ENCODE measurements around the gene RPH3AL. TPM values are rescaled to one million over a fixed set of nuclear protein-coding genes. Genes with fewer than 3 reads are reported as not detected.

Gene RPH3AL
- total RNA-seq, 6 experiments from 2014 or later = 17.6 to 74.0 (median 25.7) TPM

DNA sequence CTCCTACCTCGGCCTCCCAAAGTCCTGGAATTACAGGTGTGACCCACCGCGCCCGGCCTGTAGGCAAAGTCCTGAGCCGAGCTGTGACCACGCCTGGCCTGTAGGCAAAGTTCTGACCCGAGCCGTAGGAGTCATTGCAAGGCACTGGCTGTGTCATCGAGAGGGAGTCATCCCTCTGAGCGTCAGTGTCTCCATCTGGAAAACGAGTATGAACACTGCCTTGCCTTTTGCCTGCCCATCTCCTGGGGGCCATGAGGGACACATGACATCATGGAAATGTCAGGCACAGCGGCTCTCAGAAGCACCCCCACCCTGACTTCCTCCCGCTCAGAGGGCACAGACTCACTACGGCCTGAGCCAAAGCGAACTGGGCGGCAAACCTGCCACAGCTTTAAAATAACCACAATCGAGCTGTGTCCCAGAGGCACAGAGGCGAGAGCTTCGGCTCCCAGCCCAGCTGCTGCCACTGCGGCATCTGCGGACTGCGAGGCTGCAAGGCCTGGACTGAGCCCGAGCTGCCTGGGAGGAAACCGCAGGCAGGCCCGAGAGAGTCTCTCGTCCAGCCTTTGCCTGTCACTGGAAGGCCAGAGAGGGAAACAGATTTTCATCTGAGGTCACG, 50.8 kb downstream of the RPH3AL start:
- H3K4me3 ChIP-seq = no peak overlapping the region

DNA sequence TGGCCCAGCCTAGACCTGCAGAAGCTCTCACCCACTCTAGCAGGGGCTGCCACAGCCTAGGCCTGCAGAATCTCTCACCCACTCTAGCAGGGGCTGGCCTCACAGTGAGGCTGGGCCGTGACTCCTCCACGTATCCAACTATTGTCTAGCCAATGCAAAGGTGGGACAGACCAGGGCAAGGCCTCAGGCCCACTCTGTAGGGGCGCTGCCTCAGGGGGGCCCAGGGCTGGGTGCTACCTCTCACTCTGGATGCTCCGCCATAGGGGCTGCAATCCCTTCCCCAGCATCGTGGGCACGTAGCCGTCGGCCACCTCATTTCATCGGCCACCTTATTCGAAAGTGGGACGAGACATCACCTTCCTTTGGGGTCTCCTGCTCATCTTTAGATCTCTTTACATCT, 51.7 kb downstream of the RPH3AL start:
- TF ChIP-seq POLR2A (IDR thresholded peaks at IDR 0.05) = no peak
- TF ChIP-seq, protein P1, sequence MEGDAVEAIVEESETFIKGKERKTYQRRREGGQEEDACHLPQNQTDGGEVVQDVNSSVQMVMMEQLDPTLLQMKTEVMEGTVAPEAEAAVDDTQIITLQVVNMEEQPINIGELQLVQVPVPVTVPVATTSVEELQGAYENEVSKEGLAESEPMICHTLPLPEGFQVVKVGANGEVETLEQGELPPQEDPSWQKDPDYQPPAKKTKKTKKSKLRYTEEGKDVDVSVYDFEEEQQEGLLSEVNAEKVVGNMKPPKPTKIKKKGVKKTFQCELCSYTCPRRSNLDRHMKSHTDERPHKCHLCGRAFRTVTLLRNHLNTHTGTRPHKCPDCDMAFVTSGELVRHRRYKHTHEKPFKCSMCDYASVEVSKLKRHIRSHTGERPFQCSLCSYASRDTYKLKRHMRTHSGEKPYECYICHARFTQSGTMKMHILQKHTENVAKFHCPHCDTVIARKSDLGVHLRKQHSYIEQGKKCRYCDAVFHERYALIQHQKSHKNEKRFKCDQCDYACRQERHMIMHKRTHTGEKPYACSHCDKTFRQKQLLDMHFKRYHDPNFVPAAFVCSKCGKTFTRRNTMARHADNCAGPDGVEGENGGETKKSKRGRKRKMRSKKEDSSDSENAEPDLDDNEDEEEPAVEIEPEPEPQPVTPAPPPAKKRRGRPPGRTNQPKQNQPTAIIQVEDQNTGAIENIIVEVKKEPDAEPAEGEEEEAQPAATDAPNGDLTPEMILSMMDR (IDR thresholded peaks at IDR 0.05) = no peak
- DNase-seq = peak in 1 of 3 donors; percentile 14

More for the DNA sequence above, 50.8 kb downstream of the RPH3AL start:
- WGBS (ENCODE audit: insufficient coverage, low coverage, low lambda C conversion rate, missing lambda C conversion rate) = no CpG with 5 or more reads among the region's 27 CpGs
- intact Hi-C loops (cut with DNase I) = no loop called here
- Histone ChIP-seq H3K27me3 (no peaks in the 10 kb centered on the region), H3K9me3 (no peaks in the 10 kb centered on the region), H3K27ac (no peak overlapping the region), H3K4me1 (no peaks in the 10 kb centered on the region), H3K36me3 (peaks cover 0 to 13% (median 5%) of the 10 kb centered on the region in 4 donors)
- TF ChIP-seq, protein P1 (IDR thresholded peaks at IDR 0.05) = no peak
- TF ChIP-seq POLR2A (IDR thresholded peaks at IDR 0.05) = no peak
- ATAC-seq = no peak
- DNase-seq = peak in 2 of 3 donors; percentile 7 to 36

DNA sequence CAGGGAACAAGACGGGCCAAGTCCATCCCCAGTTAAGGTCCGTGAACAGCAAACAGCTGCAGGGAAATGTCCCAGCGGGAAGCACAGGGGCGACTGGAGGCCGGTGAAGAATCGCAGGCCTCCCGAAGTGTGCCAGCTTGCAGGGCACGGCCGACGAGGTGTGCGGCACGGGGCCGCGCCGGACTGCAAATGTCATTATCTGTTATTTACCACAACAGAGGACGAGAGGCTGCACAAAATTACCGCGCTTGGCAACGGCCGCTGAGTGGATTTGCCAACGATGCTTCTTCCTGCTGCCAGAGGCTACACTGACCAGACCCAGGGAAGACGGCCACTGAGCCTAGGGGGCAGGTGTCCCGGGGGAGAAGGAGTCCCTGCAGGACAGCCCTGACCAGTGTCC, 53.1 kb downstream of the RPH3AL start:
- peak in 1 of 4 donors; percentile 11 for ATAC-seq
- H3K27ac ChIP-seq = no peak overlapping the region
- TF ChIP-seq, protein P1 (IDR thresholded peaks at IDR 0.05) = no peak
- TF ChIP-seq POLR2A (IDR thresholded peaks at IDR 0.05) = no peak
- H3K4me3 ChIP-seq = no peak overlapping the region
- WGBS (ENCODE audit: insufficient coverage, low coverage, low lambda C conversion rate, missing lambda C conversion rate) = 73% methylated on average over 10 of the region's 23 CpGs
- H3K9me3 ChIP-seq = no peaks in the 10 kb centered on the region
- peaks cover 0 to 13% (median 5%) of the 10 kb centered on the region in 4 donors for H3K36me3 ChIP-seq
- intact Hi-C loops (cut with DNase I) = no loop called here
- H3K4me1 ChIP-seq = no peaks in the 10 kb centered on the region
- H3K27me3 ChIP-seq = no peaks in the 10 kb centered on the region
- peak in 2 of 3 donors; percentile 12 to 39 for DNase-seq

More for the DNA sequence above, 51.7 kb downstream of the RPH3AL start:
- no peak overlapping the region for H3K27ac ChIP-seq
- WGBS (ENCODE audit: insufficient coverage, low coverage, low lambda C conversion rate, missing lambda C conversion rate) = 93% methylated on average over 2 of the region's 11 CpGs
- no peaks in the 10 kb centered on the region for H3K4me1 ChIP-seq
- no peak for ATAC-seq
- H3K36me3 ChIP-seq = peaks cover 0 to 13% (median 5%) of the 10 kb centered on the region in 4 donors
- intact Hi-C loops (cut with DNase I) = no loop called here
- H3K27me3 ChIP-seq = no peaks in the 10 kb centered on the region
- no peak overlapping the region for H3K4me3 ChIP-seq
- no peaks in the 10 kb centered on the region for H3K9me3 ChIP-seq

DNA sequence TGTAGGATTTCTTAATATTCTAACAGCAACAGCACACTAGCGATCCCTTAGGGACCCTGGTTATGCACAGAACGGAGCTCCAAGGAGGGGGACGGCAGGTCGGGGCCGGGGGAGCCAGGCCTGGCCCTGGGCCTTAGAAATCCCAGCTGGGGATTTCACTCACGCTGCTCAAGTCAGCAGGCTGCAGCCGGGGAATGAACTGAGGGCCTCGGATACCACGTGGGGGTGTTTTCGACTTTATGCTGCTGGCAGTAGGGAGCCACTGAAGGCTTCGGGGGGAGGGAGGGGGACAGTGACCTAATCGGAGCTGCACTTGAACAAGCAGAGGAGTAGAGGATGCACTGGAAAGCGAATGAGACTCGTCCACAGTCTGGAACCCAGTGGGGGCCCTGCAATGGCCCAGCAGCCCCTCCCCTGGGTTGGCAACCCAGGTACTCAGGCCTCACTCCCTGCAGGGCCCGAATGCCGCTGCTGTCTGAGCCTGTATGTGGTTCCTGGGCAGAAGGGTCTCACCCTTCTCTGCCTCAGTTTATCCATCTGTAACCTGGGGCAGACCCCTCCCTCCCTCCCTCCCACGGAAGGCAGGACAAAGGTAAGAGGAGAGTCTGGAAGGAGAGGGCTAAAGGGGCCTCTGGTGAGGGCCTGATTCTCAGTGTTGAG, 53.7 kb downstream of the RPH3AL start:
- intact Hi-C loops (cut with DNase I) = no loop called here
- DNase-seq (peak in 2 of 3 donors; percentile 6 to 34), ATAC-seq (peak in 1 of 4 donors; percentile 31)
- peaks cover 0 to 14% (median 7%) of the 10 kb centered on the region in 4 donors for H3K36me3 ChIP-seq
- H3K27ac ChIP-seq = no peak overlapping the region
- H3K27me3 ChIP-seq = no peaks in the 10 kb centered on the region
- no peaks in the 10 kb centered on the region for H3K4me1 ChIP-seq
- no peak overlapping the region for H3K4me3 ChIP-seq
- WGBS (ENCODE audit: insufficient coverage, low coverage, low lambda C conversion rate, missing lambda C conversion rate) = 77% methylated on average over 3 of the region's 17 CpGs
- TF ChIP-seq POLR2A (IDR thresholded peaks at IDR 0.05) = no peak
- TF ChIP-seq, protein P1 (IDR thresholded peaks at IDR 0.05) = no peak
- H3K9me3 ChIP-seq = no peaks in the 10 kb centered on the region

Measured in right lobe of liver (tissue), 6 donors.